Suprapubic skin (tissue), 4 donors: ENCODE results near the gene GOLGA5. TPM values are rescaled to one million over a fixed set of nuclear protein-coding genes. Genes with fewer than 3 reads are reported as not detected.

Source experiments
- DNase-seq, 2 donors: peaks; one replicate each; pipeline ENCODE4 v3.0.0-alpha.2; 2019; ENCODE audit warnings: low spot score in 2 of 2
- H3K27ac ChIP-seq: fragments of 200-600 bp; sonication (generic); one replicate; pipeline ENCODE4 v1.5.1; 2019
- H3K27me3 ChIP-seq: fragments of 200-600 bp; sonication (generic); one replicate; pipeline ENCODE4 v1.5.1; 2019
- H3K36me3 ChIP-seq: fragments of 200-600 bp; sonication (generic); one replicate; pipeline ENCODE4 v1.5.1; 2019
- H3K4me1 ChIP-seq: fragments of 200-600 bp; sonication (generic); one replicate; pipeline ENCODE4 v1.5.1; 2019
- H3K4me3 ChIP-seq: fragments of 200-600 bp; sonication (generic); one replicate; pipeline ENCODE4 v1.5.1; 2019; ENCODE audit warnings: mild to moderate bottlenecking
- H3K9me3 ChIP-seq: fragments of 200-600 bp; sonication (generic); one replicate; pipeline ENCODE4 v1.5.1; 2019
- EP300 ChIP-seq: sonication (generic); formaldehyde crosslinking; IDR thresholded peaks from one replicate; pipeline ENCODE4 v1.6.1; 2017; ENCODE audit warnings: antibody characterized with exemption
- POLR2A ChIP-seq, 2 donors: fragments of 450-650 bp; IDR thresholded peaks; one replicate each; pipeline ENCODE4 v1.6.1; 2017; ENCODE audit warnings: antibody characterized with exemption in 2 of 2, mild to moderate bottlenecking in 2 of 2, moderate library complexity in 2 of 2
- POLR2AphosphoS5 ChIP-seq, 3 donors: sonication (generic); formaldehyde crosslinking; IDR thresholded peaks; one replicate each; pipeline ENCODE4 v1.6.1; 2017; ENCODE audit warnings: antibody characterized with exemption in 3 of 3
- WGBS: methylation state at CpG from one replicate; pipeline ENCODE4 v1.1.5; 2018; 5-methylcytosine and 5-hydroxymethylcytosine counted together
- total RNA-seq, 4 donors: library from RNA; depleted of rRNA; stranded (reverse); fragments of >200 nt; gene quantifications; one replicate each; pipeline ENCODE4 v1.1.0, GENCODE V29; 2016
- TF ChIP-seq, protein P1 (sequence below), 2 donors: fragments of 200-600 bp in 1 of 2; fragments of 450-650 bp in 1 of 2; sonication (generic) in 1 of 2; IDR thresholded peaks; one replicate each; pipeline ENCODE4 v1.5.1; 2016 to 2019; ENCODE audit warnings: antibody characterized with exemption in 2 of 2, mild to moderate bottlenecking in 1 of 2, moderate library complexity in 1 of 2

GOLGA5 gene
- total RNA-seq, 4 donors from 2014 or later, result 26.2 to 35.3 (median 30.8) TPM

DNA sequence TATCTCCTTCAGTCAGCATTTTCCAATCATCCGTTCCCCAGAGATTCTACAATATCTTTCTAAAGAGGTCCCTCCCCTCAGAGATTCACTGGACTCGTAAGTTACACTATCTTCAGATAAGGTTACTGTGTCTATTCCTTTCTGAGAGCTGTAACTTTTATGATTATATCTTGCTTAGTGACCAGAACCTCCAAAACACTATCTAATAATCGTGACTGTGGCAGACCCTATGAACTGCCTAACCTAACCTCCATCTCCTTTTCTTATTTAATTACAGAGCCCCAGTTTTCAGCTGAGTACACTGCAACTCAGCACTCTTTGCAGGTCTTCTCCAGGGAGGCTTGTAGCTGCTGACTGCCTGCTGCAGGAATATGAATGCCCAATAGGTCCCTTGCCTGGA, 90.3 kb downstream of the GOLGA5 start:
- Histone ChIP-seq H3K4me1 (peaks cover 6% of the 10 kb centered on the region), H3K27ac (no peak overlapping the region), H3K36me3 (no peaks in the 10 kb centered on the region), H3K9me3 (no peaks in the 10 kb centered on the region), H3K27me3 (peaks cover 35% of the 10 kb centered on the region), H3K4me3 (no peak overlapping the region)
- no peak for TF ChIP-seq EP300
- no peak for TF ChIP-seq POLR2AphosphoS5 (IDR thresholded peaks at IDR 0.05)
- TF ChIP-seq, protein P1, sequence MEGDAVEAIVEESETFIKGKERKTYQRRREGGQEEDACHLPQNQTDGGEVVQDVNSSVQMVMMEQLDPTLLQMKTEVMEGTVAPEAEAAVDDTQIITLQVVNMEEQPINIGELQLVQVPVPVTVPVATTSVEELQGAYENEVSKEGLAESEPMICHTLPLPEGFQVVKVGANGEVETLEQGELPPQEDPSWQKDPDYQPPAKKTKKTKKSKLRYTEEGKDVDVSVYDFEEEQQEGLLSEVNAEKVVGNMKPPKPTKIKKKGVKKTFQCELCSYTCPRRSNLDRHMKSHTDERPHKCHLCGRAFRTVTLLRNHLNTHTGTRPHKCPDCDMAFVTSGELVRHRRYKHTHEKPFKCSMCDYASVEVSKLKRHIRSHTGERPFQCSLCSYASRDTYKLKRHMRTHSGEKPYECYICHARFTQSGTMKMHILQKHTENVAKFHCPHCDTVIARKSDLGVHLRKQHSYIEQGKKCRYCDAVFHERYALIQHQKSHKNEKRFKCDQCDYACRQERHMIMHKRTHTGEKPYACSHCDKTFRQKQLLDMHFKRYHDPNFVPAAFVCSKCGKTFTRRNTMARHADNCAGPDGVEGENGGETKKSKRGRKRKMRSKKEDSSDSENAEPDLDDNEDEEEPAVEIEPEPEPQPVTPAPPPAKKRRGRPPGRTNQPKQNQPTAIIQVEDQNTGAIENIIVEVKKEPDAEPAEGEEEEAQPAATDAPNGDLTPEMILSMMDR (IDR thresholded peaks at IDR 0.05), result no peak
- no peak for TF ChIP-seq POLR2A (IDR thresholded peaks at IDR 0.05)
- WGBS, result 51% methylated on average over 3 of the region's 3 CpGs
- DNase-seq, result no peak

DNA sequence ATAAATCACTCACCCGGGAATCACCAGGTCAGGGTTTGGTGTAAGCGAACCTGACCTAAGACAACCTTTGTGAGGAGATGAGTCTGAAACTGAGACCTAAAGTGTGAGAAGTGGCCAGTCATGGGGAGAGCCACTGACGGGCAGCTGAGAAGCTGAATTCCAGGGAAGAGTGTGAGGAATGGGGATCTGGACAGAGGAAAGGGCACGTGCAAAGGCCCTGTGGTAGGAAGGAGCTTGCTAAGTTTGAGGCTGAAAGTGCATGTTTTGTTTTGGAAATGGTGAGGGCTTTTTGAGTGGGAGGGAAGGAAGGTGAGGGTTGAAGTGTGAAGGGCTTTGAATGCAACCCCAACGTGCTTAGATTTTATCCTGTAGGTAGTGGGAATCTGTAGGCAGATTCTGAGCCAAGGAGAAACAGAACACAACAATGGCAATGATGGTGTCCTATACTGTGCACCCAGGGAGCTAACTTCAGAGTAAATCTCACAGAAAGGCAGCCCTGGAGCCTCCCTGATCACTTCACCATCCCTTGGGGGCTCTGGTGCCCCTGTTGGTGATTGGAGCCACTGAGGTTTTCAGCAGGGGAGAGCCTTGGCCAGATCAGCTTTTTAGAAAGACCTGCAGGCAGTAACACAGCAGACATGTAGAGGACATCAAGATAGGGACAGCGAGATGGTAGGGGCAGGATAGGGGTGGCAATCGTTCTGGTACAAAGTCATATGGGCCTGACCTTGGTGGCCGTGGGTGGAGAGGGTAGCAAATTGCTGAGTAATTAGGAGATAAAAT, 91.4 kb downstream of the GOLGA5 start:
- no peak for DNase-seq
- WGBS, result 76% methylated on average over 8 of the region's 8 CpGs

DNA sequence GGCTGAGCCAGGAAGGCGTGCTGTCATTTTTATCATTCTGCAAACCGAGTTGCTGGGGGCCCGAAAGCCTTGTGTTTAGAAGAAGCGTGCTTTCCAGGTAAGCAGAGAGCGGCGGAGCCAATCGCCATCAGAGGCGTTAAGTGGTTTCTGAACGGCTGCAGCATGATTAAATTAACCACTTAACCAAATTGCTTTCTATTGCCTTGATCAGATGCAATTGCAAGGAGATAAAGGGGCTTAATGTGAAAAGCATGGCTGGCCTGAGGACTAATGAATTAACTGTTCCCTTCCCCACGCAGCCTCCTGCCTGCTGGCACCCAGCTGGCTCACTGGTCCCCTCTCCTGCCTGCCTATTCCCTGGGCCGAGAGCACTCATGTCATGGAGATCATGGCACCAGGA, 92.2 kb downstream of the GOLGA5 start:
- H3K27ac ChIP-seq, result no peak overlapping the region
- no peaks in the 10 kb centered on the region for H3K36me3 ChIP-seq
- no peak for DNase-seq
- H3K4me1 ChIP-seq, result no peaks in the 10 kb centered on the region
- 65% methylated on average over 11 of the region's 11 CpGs for WGBS
- H3K27me3 ChIP-seq, result peaks cover 18% of the 10 kb centered on the region
- H3K9me3 ChIP-seq, result no peaks in the 10 kb centered on the region
- TF ChIP-seq EP300 (no peak), POLR2A (IDR thresholded peaks at IDR 0.05) (no peak), POLR2AphosphoS5 (IDR thresholded peaks at IDR 0.05) (no peak)
- TF ChIP-seq, protein P1 (IDR thresholded peaks at IDR 0.05), result no peak
- no peak overlapping the region for H3K4me3 ChIP-seq

More for the DNA sequence above, 91.4 kb downstream of the GOLGA5 start:
- Histone ChIP-seq H3K27ac (no peak overlapping the region), H3K4me1 (peaks cover 6% of the 10 kb centered on the region), H3K4me3 (no peak overlapping the region), H3K27me3 (peaks cover 27% of the 10 kb centered on the region), H3K36me3 (no peaks in the 10 kb centered on the region), H3K9me3 (no peaks in the 10 kb centered on the region)
- TF ChIP-seq EP300 (no peak), POLR2AphosphoS5 (IDR thresholded peaks at IDR 0.05) (no peak)

DNA sequence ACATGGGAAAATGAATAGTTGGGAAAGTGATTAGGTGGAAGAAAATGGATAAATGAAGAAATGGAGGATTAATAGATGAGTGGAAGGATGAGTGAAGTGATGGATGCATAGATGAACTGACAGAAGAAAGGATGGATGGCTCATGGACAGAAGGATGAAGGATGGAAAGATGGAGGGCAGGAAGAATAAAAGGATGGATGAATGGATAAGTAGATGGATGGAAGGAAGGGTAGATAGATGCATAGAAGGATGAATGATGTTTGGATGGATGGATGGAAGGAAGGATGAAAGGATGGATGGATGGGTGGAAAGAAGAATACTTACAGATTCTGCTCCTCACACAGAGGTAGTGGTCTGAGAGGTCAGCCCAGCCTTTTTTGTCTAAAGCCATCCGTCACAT, 93.1 kb downstream of the GOLGA5 start:
- no peak overlapping the region for H3K27ac ChIP-seq
- no peaks in the 10 kb centered on the region for H3K36me3 ChIP-seq
- H3K4me3 ChIP-seq, result no peak overlapping the region
- 95% methylated on average over 1 of the region's 1 CpG for WGBS
- peaks cover 17% of the 10 kb centered on the region for H3K27me3 ChIP-seq
- no peaks in the 10 kb centered on the region for H3K4me1 ChIP-seq
- no peak for DNase-seq
- TF ChIP-seq POLR2A (IDR thresholded peaks at IDR 0.05) (no peak), EP300 (no peak), POLR2AphosphoS5 (IDR thresholded peaks at IDR 0.05) (no peak)
- TF ChIP-seq, protein P1 (IDR thresholded peaks at IDR 0.05), result no peak
- no peaks in the 10 kb centered on the region for H3K9me3 ChIP-seq

DNA sequence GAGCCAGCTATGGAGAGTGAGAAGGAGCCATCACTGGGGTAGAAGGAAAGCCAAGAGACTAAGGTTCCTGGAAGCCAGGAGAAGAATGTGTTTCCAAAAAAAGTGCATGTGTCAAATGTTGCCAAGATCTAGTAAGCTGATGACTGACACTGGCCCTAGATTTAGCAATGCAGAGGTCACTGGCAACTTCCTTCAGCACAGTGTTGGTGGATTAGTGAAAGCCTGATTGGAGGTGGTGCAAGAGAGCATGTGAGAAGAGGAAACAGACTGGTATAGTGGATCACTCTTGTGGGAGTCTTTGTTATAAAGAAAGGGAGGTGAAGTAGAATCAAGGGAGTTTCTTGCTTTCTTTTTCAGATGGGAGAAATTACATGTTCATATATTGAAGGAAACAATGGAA, 94.8 kb downstream of the GOLGA5 start:
- TF ChIP-seq POLR2AphosphoS5 (IDR thresholded peaks at IDR 0.05), result no peak
- TF ChIP-seq, protein P1 (IDR thresholded peaks at IDR 0.05), result no peak
- no peak for TF ChIP-seq POLR2A (IDR thresholded peaks at IDR 0.05)
- no peak for TF ChIP-seq EP300
- Histone ChIP-seq H3K4me1 (no peaks in the 10 kb centered on the region), H3K36me3 (no peaks in the 10 kb centered on the region), H3K4me3 (no peak overlapping the region), H3K27ac (no peak overlapping the region), H3K27me3 (peaks cover 18% of the 10 kb centered on the region), H3K9me3 (peaks cover 8% of the 10 kb centered on the region)
- DNase-seq, result no peak

Other genes starting within 250 kb of the GOLGA5 start
- gene LGMN, start 45.7 kb upstream of the GOLGA5 start, total RNA-seq, result 10 to 100 TPM; 35.8 to 41.9 (median 39.2) TPM
- under 1 TPM in 1 of 4 donors, not detected in 3; 0.55 TPM for gene CHGA, start 128.8 kb downstream of the GOLGA5 start, total RNA-seq